Suprapubic skin (tissue), 4 donors: ENCODE measurements around the gene THOC1. TPM values are rescaled to one million over a fixed set of nuclear protein-coding genes. Genes with fewer than 3 reads are reported as not detected.

Experiments used
- DNase-seq, 2 donors: peaks; one replicate each; pipeline ENCODE4 v3.0.0-alpha.2; 2019; ENCODE audit warnings: low spot score in 2 of 2
- H3K27ac ChIP-seq: fragments of 200-600 bp; sonication (generic); one replicate; pipeline ENCODE4 v1.5.1; 2019
- H3K27me3 ChIP-seq: fragments of 200-600 bp; sonication (generic); one replicate; pipeline ENCODE4 v1.5.1; 2019
- H3K36me3 ChIP-seq: fragments of 200-600 bp; sonication (generic); one replicate; pipeline ENCODE4 v1.5.1; 2019
- H3K4me1 ChIP-seq: fragments of 200-600 bp; sonication (generic); one replicate; pipeline ENCODE4 v1.5.1; 2019
- H3K4me3 ChIP-seq: fragments of 200-600 bp; sonication (generic); one replicate; pipeline ENCODE4 v1.5.1; 2019; ENCODE audit warnings: mild to moderate bottlenecking
- H3K9me3 ChIP-seq: fragments of 200-600 bp; sonication (generic); one replicate; pipeline ENCODE4 v1.5.1; 2019
- CTCF ChIP-seq, 2 donors: fragments of 200-600 bp in 1 of 2; fragments of 450-650 bp in 1 of 2; sonication (generic) in 1 of 2; IDR thresholded peaks; one replicate each; pipeline ENCODE4 v1.5.1; 2016 to 2019; ENCODE audit warnings: antibody characterized with exemption in 2 of 2, mild to moderate bottlenecking in 1 of 2, moderate library complexity in 1 of 2
- EP300 ChIP-seq: sonication (generic); formaldehyde crosslinking; IDR thresholded peaks from one replicate; pipeline ENCODE4 v1.6.1; 2017; ENCODE audit warnings: antibody characterized with exemption
- POLR2A ChIP-seq, 2 donors: fragments of 450-650 bp; IDR thresholded peaks; one replicate each; pipeline ENCODE4 v1.6.1; 2017; ENCODE audit warnings: antibody characterized with exemption in 2 of 2, mild to moderate bottlenecking in 2 of 2, moderate library complexity in 2 of 2
- POLR2AphosphoS5 ChIP-seq, 3 donors: sonication (generic); formaldehyde crosslinking; IDR thresholded peaks; one replicate each; pipeline ENCODE4 v1.6.1; 2017; ENCODE audit warnings: antibody characterized with exemption in 3 of 3
- WGBS: methylation state at CpG from one replicate; pipeline ENCODE4 v1.1.5; 2018; 5-methylcytosine and 5-hydroxymethylcytosine counted together
- total RNA-seq, 4 donors: library from RNA; depleted of rRNA; stranded (reverse); fragments of >200 nt; gene quantifications; one replicate each; pipeline ENCODE4 v1.1.0, GENCODE V29; 2016

Gene THOC1
- total RNA-seq, 4 donors from 2014 or later, result 30.4 to 152 (median 46.8) TPM

GRCh38 chr18:285817-286216, 18.0 kb upstream of the THOC1 start:
- TF ChIP-seq EP300 (no peak), POLR2AphosphoS5 (IDR thresholded peaks at IDR 0.05) (no peak), CTCF (IDR thresholded peaks at IDR 0.05) (no peak), POLR2A (IDR thresholded peaks at IDR 0.05) (no peak)
- 73% methylated on average over 6 of the region's 6 CpGs for WGBS
- H3K27me3 ChIP-seq, result no peaks in the 10 kb centered on the region
- no peak overlapping the region for H3K4me3 ChIP-seq
- DNase-seq, result no peak
- H3K27ac ChIP-seq, result no peak overlapping the region
- H3K9me3 ChIP-seq, result no peaks in the 10 kb centered on the region
- H3K4me1 ChIP-seq, result no peaks in the 10 kb centered on the region
- H3K36me3 ChIP-seq, result no peaks in the 10 kb centered on the region

GRCh38 chr18:275486-275885, 7.6 kb upstream of the THOC1 start:
- TF ChIP-seq POLR2A (IDR thresholded peaks at IDR 0.05) (no peak), CTCF (IDR thresholded peaks at IDR 0.05) (no peak), POLR2AphosphoS5 (IDR thresholded peaks at IDR 0.05) (no peak), EP300 (no peak)
- no peak for DNase-seq
- Histone ChIP-seq H3K27ac (no peak overlapping the region), H3K4me1 (no peaks in the 10 kb centered on the region), H3K36me3 (no peaks in the 10 kb centered on the region), H3K27me3 (no peaks in the 10 kb centered on the region), H3K9me3 (no peaks in the 10 kb centered on the region), H3K4me3 (no peak overlapping the region)
- 83% methylated on average over 2 of the region's 2 CpGs for WGBS

GRCh38 chr18:274313-274712, 6.5 kb upstream of the THOC1 start:
- H3K36me3 ChIP-seq, result no peaks in the 10 kb centered on the region
- H3K4me3 ChIP-seq, result no peak overlapping the region
- H3K27me3 ChIP-seq, result no peaks in the 10 kb centered on the region
- DNase-seq, result no peak
- TF ChIP-seq EP300, result no peak
- no peaks in the 10 kb centered on the region for H3K9me3 ChIP-seq
- no peak overlapping the region for H3K27ac ChIP-seq
- 71% methylated on average over 8 of the region's 8 CpGs for WGBS
- no peaks in the 10 kb centered on the region for H3K4me1 ChIP-seq

- Histone ChIP-seq H3K27me3 (no peaks in the 10 kb centered on the region), H3K4me1 (peaks cover 6% of the 10 kb centered on the region), H3K27ac (no peak overlapping the region), H3K36me3 (no peaks in the 10 kb centered on the region), H3K4me3 (no peak overlapping the region), H3K9me3 (no peaks in the 10 kb centered on the region)
- 94% methylated on average over 3 of the region's 3 CpGs for WGBS
- no peak for DNase-seq
- no peak for TF ChIP-seq CTCF (IDR thresholded peaks at IDR 0.05)
These were observed 5.7 kb upstream of the THOC1 start for GRCh38 chr18:273525-273924.

GRCh38 chr18:272650-273049, 4.8 kb upstream of the THOC1 start:
- Histone ChIP-seq H3K4me3 (no peak overlapping the region), H3K4me1 (peaks cover 6% of the 10 kb centered on the region), H3K27ac (no peak overlapping the region), H3K36me3 (no peaks in the 10 kb centered on the region), H3K27me3 (no peaks in the 10 kb centered on the region), H3K9me3 (no peaks in the 10 kb centered on the region)
- no peak for DNase-seq
- WGBS, result 78% methylated on average over 2 of the region's 2 CpGs
- TF ChIP-seq EP300, result no peak
- TF ChIP-seq POLR2AphosphoS5 (IDR thresholded peaks at IDR 0.05), result no peak
- TF ChIP-seq CTCF (IDR thresholded peaks at IDR 0.05), result no peak
- no peak for TF ChIP-seq POLR2A (IDR thresholded peaks at IDR 0.05)

GRCh38 chr18:269480-270095, 1.7 kb upstream of the THOC1 start:
- peaks cover 21% of the 10 kb centered on the region for H3K4me1 ChIP-seq
- TF ChIP-seq EP300 (no peak), POLR2AphosphoS5 (IDR thresholded peaks at IDR 0.05) (no peak), CTCF (IDR thresholded peaks at IDR 0.05) (no peak), POLR2A (IDR thresholded peaks at IDR 0.05) (no peak)
- WGBS, result 84% methylated on average over 6 of the region's 6 CpGs
- peaks cover 6% of the 10 kb centered on the region for H3K36me3 ChIP-seq
- no peak overlapping the region for H3K27ac ChIP-seq
- H3K9me3 ChIP-seq, result no peaks in the 10 kb centered on the region
- DNase-seq, result no peak
- no peak overlapping the region for H3K4me3 ChIP-seq
- no peaks in the 10 kb centered on the region for H3K27me3 ChIP-seq
